ENCODE results near the gene CCR6.

- TF ChIP-seq POLR2A (IDR thresholded peaks at IDR 0.05) (no peak), CTCF (IDR thresholded peaks at IDR 0.05) (no peak)
These were observed 30.1 kb upstream of the CCR6 start for GRCh38 chr6:167092672-167093339.
